ENCODE data around the gene NUFIP1.
"Not testable (repeated sequence)": the region's sequence is repeated elsewhere in the genome, so short reads cannot be mapped to it uniquely, and the experiment has no call there.

The NUFIP1 gene

DNA sequence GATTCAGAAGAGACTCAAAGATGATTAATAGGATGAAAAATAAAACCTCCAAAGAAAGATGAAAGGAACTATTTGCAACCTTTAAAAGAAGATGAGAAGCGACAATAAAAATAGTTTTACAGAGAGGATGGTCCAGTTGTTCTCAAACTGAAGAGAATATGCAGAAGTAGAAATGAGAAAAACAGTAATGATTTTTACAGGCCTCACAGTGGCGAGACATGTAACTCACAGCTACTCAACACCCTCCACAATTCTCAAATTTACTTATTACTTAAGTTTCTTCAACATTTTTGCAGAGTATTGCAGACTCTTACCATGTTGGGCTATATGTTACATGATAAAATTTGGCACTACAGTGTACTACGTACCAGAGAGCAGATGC lies 20.8 kb downstream of the NUFIP1 start:
- no peak overlapping the region for H3K9ac ChIP-seq (ENCODE audit: insufficient read length, low read depth)
- peaks cover 10% of the 10 kb centered on the region for H3K9me3 ChIP-seq (ENCODE audit: insufficient read depth, low read length)
- H3K4me1 ChIP-seq (ENCODE audit: insufficient read depth, insufficient read length), result no peaks in the 10 kb centered on the region
- H3K4me3 ChIP-seq (ENCODE audit: insufficient read length, low read depth), result no peak overlapping the region
- TF ChIP-seq SUZ12 (IDR thresholded peaks at IDR 0.05; ENCODE audit: extremely low read depth, insufficient read depth, insufficient read length), result no peak
- no peak for TF ChIP-seq ZNF274 (IDR thresholded peaks at IDR 0.05; ENCODE audit: low read depth, low read length)
- TF ChIP-seq YY1 (IDR thresholded peaks at IDR 0.05; ENCODE audit: insufficient read depth, insufficient read length), result no peak
- H3K27me3 ChIP-seq (ENCODE audit: insufficient read depth, insufficient read length), result no peaks in the 10 kb centered on the region
- H3K36me3 ChIP-seq (ENCODE audit: insufficient read depth, insufficient read length, low read length), result peaks cover 23% of the 10 kb centered on the region
- DNase-seq (ENCODE audit: low read depth, low spot score), result no peak

DNA sequence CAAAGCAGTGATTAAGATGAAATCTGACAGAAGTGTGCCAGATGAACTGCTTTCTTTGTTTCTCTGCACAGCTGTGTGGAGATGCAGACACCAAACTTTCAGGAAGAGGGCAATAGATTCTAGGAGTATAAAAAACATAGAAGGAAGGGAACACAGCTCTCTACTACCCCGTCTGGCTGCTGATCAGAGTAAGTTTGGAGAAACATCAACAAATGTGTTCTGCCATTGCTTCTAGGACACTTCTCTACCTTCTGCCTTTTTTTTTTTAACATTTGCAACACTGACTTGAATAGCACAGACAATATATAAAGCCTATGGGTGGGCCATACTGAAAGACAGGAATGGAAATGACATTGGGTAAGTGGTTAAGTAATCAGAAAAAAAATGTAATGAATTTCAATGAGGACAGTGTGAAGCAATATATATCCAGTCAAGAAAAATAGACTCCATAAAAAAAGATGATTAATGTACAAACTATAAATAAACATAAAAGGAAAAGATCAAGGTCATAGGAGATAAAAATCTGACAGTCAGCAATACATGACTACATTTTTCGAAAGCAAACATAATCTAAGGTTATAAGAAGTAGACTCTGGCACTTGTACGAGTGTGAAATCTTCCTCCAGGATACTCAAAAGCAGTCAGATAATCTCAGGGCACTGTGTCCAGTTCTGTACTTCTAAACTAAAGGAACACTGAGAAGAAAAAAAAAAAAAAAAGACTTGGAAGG lies 21.4 kb downstream of the NUFIP1 start:
- TF ChIP-seq SUZ12 (IDR thresholded peaks at IDR 0.05; ENCODE audit: extremely low read depth, insufficient read depth, insufficient read length), result no peak
- TF ChIP-seq YY1 (IDR thresholded peaks at IDR 0.05; ENCODE audit: insufficient read depth, insufficient read length), result no peak
- no peak for TF ChIP-seq ZNF274 (IDR thresholded peaks at IDR 0.05; ENCODE audit: low read depth, low read length)
- peaks cover 29% of the 10 kb centered on the region for H3K36me3 ChIP-seq (ENCODE audit: insufficient read depth, insufficient read length, low read length)
- H3K4me3 ChIP-seq (ENCODE audit: insufficient read length, low read depth), result no peak overlapping the region
- no peaks in the 10 kb centered on the region for H3K27me3 ChIP-seq (ENCODE audit: insufficient read depth, insufficient read length)
- DNase-seq (ENCODE audit: low read depth, low spot score), result no peak
- no peak overlapping the region for H3K9ac ChIP-seq (ENCODE audit: insufficient read length, low read depth)
- H3K9me3 ChIP-seq (ENCODE audit: insufficient read depth, low read length), result peaks cover 15% of the 10 kb centered on the region
- no peaks in the 10 kb centered on the region for H3K4me1 ChIP-seq (ENCODE audit: insufficient read depth, insufficient read length)

DNA sequence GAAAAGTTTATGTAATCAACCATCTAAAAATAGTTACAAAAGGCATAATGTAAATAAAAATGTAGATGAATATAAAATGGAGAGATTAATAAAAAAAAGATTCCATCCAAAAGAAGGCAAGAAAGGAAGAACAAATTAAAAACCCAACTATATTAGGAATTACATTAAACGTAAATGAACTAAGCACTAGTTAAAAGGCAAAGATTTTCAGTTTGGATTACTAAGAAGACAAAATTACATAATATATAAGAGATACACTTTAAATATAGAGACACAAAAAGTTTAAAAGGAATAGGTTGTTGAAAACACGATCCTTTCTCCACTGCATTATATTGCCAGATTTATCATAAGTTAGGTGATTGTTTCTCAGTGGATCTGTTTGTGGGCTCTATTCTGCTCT lies 27.3 kb downstream of the NUFIP1 start:
- Histone ChIP-seq H3K9ac (ENCODE audit: insufficient read length, low read depth) (no peak overlapping the region), H3K27me3 (ENCODE audit: insufficient read depth, insufficient read length) (no peaks in the 10 kb centered on the region), H3K4me1 (ENCODE audit: insufficient read depth, insufficient read length) (no peaks in the 10 kb centered on the region), H3K9me3 (ENCODE audit: insufficient read depth, low read length) (peaks cover 30% of the 10 kb centered on the region), H3K36me3 (ENCODE audit: insufficient read depth, insufficient read length, low read length) (peaks cover 51% of the 10 kb centered on the region), H3K4me3 (ENCODE audit: insufficient read length, low read depth) (no peak overlapping the region)
- TF ChIP-seq SUZ12 (IDR thresholded peaks at IDR 0.05; ENCODE audit: extremely low read depth, insufficient read depth, insufficient read length), result no peak
- TF ChIP-seq YY1 (IDR thresholded peaks at IDR 0.05; ENCODE audit: insufficient read depth, insufficient read length), result no peak
- DNase-seq (ENCODE audit: low read depth, low spot score), result no peak

DNA sequence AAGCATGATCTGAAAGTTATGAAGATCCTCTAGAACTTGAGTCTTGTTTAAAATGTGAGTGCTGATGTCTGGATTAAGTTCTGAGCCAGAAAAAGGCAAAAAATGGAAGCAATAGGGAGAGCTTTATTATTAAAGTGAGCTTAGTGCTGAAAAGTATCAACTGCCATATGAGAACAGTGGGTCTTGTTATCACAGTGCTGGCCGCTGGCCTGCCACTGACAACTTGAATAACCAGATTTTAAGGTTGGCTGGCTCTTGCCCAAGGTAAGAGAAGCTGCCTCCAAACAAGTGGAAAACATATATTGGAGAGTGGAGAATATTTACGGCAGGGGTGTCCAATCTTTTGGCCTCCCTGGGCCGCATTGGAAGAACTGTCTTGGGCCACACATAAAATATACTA lies 33.9 kb downstream of the NUFIP1 start:
- no peak for TF ChIP-seq YY1 (IDR thresholded peaks at IDR 0.05; ENCODE audit: insufficient read depth, insufficient read length)
- no peak for TF ChIP-seq ZNF274 (IDR thresholded peaks at IDR 0.05; ENCODE audit: low read depth, low read length)
- no peak for TF ChIP-seq SUZ12 (IDR thresholded peaks at IDR 0.05; ENCODE audit: extremely low read depth, insufficient read depth, insufficient read length)
- Histone ChIP-seq H3K9me3 (ENCODE audit: insufficient read depth, low read length) (no peaks in the 10 kb centered on the region), H3K27me3 (ENCODE audit: insufficient read depth, insufficient read length) (no peaks in the 10 kb centered on the region), H3K36me3 (ENCODE audit: insufficient read depth, insufficient read length, low read length) (peaks cover 19% of the 10 kb centered on the region), H3K9ac (ENCODE audit: insufficient read length, low read depth) (no peak overlapping the region), H3K4me1 (ENCODE audit: insufficient read depth, insufficient read length) (no peaks in the 10 kb centered on the region), H3K4me3 (ENCODE audit: insufficient read length, low read depth) (no peak overlapping the region)
- no peak for DNase-seq (ENCODE audit: low read depth, low spot score)

DNA sequence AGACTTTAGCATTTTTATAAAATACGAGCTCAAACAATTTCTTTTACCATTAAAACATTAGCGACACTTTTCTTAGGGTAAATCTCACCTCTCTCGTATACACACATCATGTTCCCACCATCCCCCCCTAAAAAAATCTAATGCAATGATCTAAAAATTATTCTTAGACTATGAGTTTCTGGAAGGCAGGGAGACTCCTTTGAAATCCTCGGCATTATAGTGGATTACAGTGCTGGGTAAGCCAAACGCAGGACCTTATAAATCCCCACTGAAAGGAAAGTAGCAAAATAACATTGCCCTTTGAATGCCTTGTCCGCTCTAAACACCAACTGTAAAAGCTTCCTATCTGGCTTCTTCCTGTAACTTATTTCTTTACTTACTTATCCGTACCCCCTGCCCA lies 35.0 kb downstream of the NUFIP1 start:
- no peaks in the 10 kb centered on the region for H3K27me3 ChIP-seq (ENCODE audit: insufficient read depth, insufficient read length)
- DNase-seq (ENCODE audit: low read depth, low spot score), result no peak
- no peak overlapping the region for H3K9ac ChIP-seq (ENCODE audit: insufficient read length, low read depth)
- no peaks in the 10 kb centered on the region for H3K4me1 ChIP-seq (ENCODE audit: insufficient read depth, insufficient read length)
- no peak overlapping the region for H3K4me3 ChIP-seq (ENCODE audit: insufficient read length, low read depth)
- H3K36me3 ChIP-seq (ENCODE audit: insufficient read depth, insufficient read length, low read length), result peaks cover 21% of the 10 kb centered on the region
- no peaks in the 10 kb centered on the region for H3K9me3 ChIP-seq (ENCODE audit: insufficient read depth, low read length)
- TF ChIP-seq ZNF274 (IDR thresholded peaks at IDR 0.05; ENCODE audit: low read depth, low read length) (no peak), YY1 (IDR thresholded peaks at IDR 0.05; ENCODE audit: insufficient read depth, insufficient read length) (no peak)

DNA sequence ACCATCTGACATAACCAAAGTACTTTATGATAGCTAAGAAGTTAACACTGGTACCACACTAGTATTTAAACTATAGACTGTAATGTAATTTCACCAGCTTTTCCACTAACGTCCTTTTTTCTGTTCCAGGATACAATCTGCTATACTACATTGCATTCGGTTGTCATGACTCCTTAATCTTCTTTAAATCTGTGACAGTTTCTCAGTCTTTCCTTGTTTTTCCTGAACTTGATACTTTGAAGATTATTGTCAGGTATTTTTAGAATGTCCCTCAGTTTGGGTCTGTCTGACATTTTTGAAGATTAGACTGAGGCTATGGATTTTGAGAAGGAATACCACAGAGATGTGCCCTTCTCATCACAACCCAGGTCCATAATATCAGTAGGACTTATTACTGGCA lies 36.6 kb downstream of the NUFIP1 start:
- Histone ChIP-seq H3K36me3 (ENCODE audit: insufficient read depth, insufficient read length, low read length) (peaks cover 22% of the 10 kb centered on the region), H3K4me1 (ENCODE audit: insufficient read depth, insufficient read length) (no peaks in the 10 kb centered on the region), H3K27me3 (ENCODE audit: insufficient read depth, insufficient read length) (no peaks in the 10 kb centered on the region), H3K9ac (ENCODE audit: insufficient read length, low read depth) (no peak overlapping the region), H3K4me3 (ENCODE audit: insufficient read length, low read depth) (no peak overlapping the region), H3K9me3 (ENCODE audit: insufficient read depth, low read length) (no peaks in the 10 kb centered on the region)
- TF ChIP-seq SUZ12 (IDR thresholded peaks at IDR 0.05; ENCODE audit: extremely low read depth, insufficient read depth, insufficient read length) (no peak), ZNF274 (IDR thresholded peaks at IDR 0.05; ENCODE audit: low read depth, low read length) (no peak), YY1 (IDR thresholded peaks at IDR 0.05; ENCODE audit: insufficient read depth, insufficient read length) (no peak)
- no peak for DNase-seq (ENCODE audit: low read depth, low spot score)

DNA sequence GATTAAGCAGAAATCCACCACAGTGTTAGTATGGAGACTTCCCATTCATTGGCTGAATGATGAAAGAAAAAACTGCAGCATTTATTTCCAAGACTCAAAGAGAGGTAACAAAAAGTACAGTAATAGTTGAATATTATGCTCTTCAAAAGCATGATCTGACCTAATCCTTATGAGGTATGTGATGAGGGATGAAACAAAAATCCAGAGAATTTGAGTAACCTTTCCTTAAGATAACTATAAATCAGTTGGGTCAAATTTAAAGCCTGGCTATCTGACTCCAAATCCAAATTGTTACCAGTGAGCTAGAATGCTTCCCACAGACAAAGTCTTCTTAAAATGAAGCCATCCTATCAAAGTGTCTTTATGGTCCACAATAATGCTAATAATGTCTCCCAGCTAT lies 38.1 kb downstream of the NUFIP1 start:
- H3K4me3 ChIP-seq (ENCODE audit: insufficient read length, low read depth), result no peak overlapping the region
- no peaks in the 10 kb centered on the region for H3K9me3 ChIP-seq (ENCODE audit: insufficient read depth, low read length)
- H3K27me3 ChIP-seq (ENCODE audit: insufficient read depth, insufficient read length), result no peaks in the 10 kb centered on the region
- H3K9ac ChIP-seq (ENCODE audit: insufficient read length, low read depth), result no peak overlapping the region
- TF ChIP-seq ZNF274 (IDR thresholded peaks at IDR 0.05; ENCODE audit: low read depth, low read length), result no peak
- H3K36me3 ChIP-seq (ENCODE audit: insufficient read depth, insufficient read length, low read length), result peaks cover 20% of the 10 kb centered on the region
- no peaks in the 10 kb centered on the region for H3K4me1 ChIP-seq (ENCODE audit: insufficient read depth, insufficient read length)
- no peak for DNase-seq (ENCODE audit: low read depth, low spot score)

DNA sequence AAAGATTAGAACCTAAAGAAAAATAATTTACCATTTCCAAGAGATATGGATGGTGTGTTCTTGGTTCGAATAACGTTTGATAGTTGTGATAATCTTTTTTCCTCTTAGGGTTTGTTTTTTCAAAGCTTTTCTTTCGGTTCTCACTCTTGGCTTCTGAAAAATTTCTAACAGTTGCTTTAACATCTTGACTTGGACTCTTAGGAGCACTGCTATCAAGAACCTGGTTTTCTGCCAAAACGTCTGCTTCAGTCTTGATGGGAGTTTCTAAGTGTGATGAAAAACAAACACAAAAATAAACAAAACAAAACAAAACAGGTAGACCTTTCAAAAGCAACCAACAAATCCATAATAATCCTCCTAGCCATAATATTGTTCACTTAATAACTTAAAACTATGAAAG lies 45.9 kb downstream of the NUFIP1 start:
- not testable (repeated sequence) for H3K4me3 ChIP-seq (ENCODE audit: insufficient read length, low read depth); H3K4me1 ChIP-seq (ENCODE audit: insufficient read depth, insufficient read length); DNase-seq (ENCODE audit: low read depth, low spot score); H3K27me3 ChIP-seq (ENCODE audit: insufficient read depth, insufficient read length); H3K9me3 ChIP-seq (ENCODE audit: insufficient read depth, low read length); H3K9ac ChIP-seq (ENCODE audit: insufficient read length, low read depth)
- peaks cover 10% of the 10 kb centered on the region for H3K36me3 ChIP-seq (ENCODE audit: insufficient read depth, insufficient read length, low read length)

Data from NT2/D1 (cell line).